Small intestine (tissue), 7 donors: ENCODE data around the gene KNOP1. TPM values are rescaled to one million over a fixed set of nuclear protein-coding genes. Genes with fewer than 3 reads are reported as not detected.
A peak's percentile ranks its signal among the peaks of the same experiment; 100 is the strongest.
"Not testable (repeated sequence)": the region's sequence is repeated elsewhere in the genome, so short reads cannot be mapped to it uniquely, and the experiment has no call there.

Experiments used
- DNase-seq, 2 donors: peaks; one replicate each; pipeline versions ENCODE4 v3.0.0 to v3.0.0-alpha.2; 2013
- FAIRE-seq: peaks from 2 replicates; lab custom pipeline; 2012; peaks lifted over from hg19 to GRCh38; lab: Jason Lieb, UNC
- H3K27ac ChIP-seq, 3 donors: one replicate each; pipeline ENCODE4 v1.5.1; 2013; ENCODE audit warnings: low read length in 2 of 3, mild to moderate bottlenecking in 2 of 3, control low read depth in 1 of 3, inconsistent platforms in 1 of 3, low read depth in 1 of 3, moderate library complexity in 1 of 3
- H3K27me3 ChIP-seq, 3 donors: one replicate each; pipeline ENCODE4 v1.6.1; 2013; ENCODE audit warnings: low read length in 3 of 3, inconsistent platforms in 1 of 3; ENCODE audit not compliant: control insufficient read depth in 3 of 3, insufficient read depth in 3 of 3
- H3K36me3 ChIP-seq, 3 donors: one replicate each; pipeline ENCODE4 v1.6.1; 2013; ENCODE audit warnings: low read length in 3 of 3, inconsistent platforms in 1 of 3, low read depth in 1 of 3, mild to moderate bottlenecking in 1 of 3, moderate library complexity in 1 of 3; ENCODE audit not compliant: control insufficient read depth in 3 of 3, insufficient read depth in 2 of 3
- H3K4me1 ChIP-seq, 3 donors: one replicate each; pipeline ENCODE4 v1.6.1; 2013; ENCODE audit warnings: low read length in 2 of 3, inconsistent platforms in 1 of 3, low read depth in 1 of 3, mild to moderate bottlenecking in 1 of 3, moderate library complexity in 1 of 3; ENCODE audit not compliant: control insufficient read depth in 3 of 3, insufficient read depth in 2 of 3
- H3K4me3 ChIP-seq, 3 donors: one replicate each; pipeline ENCODE4 v1.5.1; 2013; ENCODE audit warnings: low read length in 3 of 3, control low read depth in 1 of 3, inconsistent platforms in 1 of 3, low read depth in 1 of 3, mild to moderate bottlenecking in 1 of 3, moderate library complexity in 1 of 3
- H3K9me3 ChIP-seq, 2 donors: one replicate each; pipeline ENCODE4 v1.6.1; 2013; ENCODE audit warnings: low read depth in 1 of 2, low read length in 1 of 2; ENCODE audit not compliant: control insufficient read depth in 2 of 2, insufficient read depth in 1 of 2
- WGBS, 3 donors: extraction: QIAGEN DNeasy Blood & Tissue Kit; methylation state at CpG; one replicate each; pipeline ENCODE4 v1.1.7; 2013; 5-methylcytosine and 5-hydroxymethylcytosine counted together
- polyA plus RNA-seq, 4 donors: library from polyadenylated mRNA; stranded (reverse) in 3 of 4; unstranded in 1 of 4; fragments of 200-250 nt in 3 of 4; fragments of 120-200 nt in 1 of 4; gene quantifications; one replicate each; pipeline versions ENCODE4 v1.2.1 to v1.2.3, GENCODE V29; 2013
- donor health status: healthy with polysubstance abuse.
- donor health status: control.
- donor health status: control.
- donor health status: Bipolar disorder and iron deficiency.
- donor health status: healthy.

KNOP1 gene
- polyA plus RNA-seq, 4 donors, result 9.6 to 29.6 (median 14.1) TPM

DNA sequence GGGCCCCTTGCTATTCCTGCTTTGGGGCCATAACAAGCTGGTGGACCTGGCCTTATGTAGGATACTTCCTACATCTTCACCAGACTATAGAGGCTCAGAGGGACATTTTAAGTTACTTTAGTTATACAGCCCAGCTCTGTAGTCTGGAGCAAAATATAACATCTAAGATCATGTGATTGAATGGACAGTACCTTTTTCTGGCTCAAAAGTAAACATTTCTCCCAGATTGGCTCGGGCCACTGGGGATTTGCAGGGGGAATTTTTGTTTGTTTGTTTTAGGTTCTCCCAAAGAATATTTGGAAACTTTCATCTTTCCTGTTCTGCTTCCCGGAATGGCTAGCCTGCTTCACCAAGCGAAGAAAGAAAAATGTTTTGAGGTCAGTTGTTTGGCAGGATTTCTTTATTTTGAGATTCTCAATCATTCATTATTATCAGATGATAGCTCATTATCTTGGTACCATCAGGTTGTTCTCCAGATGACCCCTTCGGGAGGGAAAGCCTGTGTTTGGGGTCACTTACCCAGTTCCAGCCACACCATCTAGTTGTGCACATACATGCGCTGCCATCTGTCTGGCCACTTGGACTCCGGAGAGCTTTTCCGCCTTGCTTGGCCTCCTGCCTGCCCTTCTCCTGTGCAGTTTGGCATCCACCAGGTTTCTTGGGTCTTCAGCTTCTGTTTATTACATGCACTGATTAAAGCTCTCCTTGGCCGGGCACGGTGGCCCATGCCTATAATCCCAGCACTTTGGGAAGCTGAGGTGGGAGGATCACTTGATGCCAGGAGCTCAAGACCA, 17.2 kb upstream of the KNOP1 start:
- no peaks in the 10 kb centered on the region for H3K4me1 ChIP-seq
- FAIRE-seq, result no peak
- peaks cover 0 to 4% of the 10 kb centered on the region in 2 donors for H3K9me3 ChIP-seq
- peaks cover 0 to 45% (median 3%) of the 10 kb centered on the region in 3 donors for H3K36me3 ChIP-seq
- peak overlapping the region in 1 of 3 donors; percentile 48 for H3K27ac ChIP-seq
- no peak overlapping the region for H3K4me3 ChIP-seq
- no peaks in the 10 kb centered on the region for H3K27me3 ChIP-seq
- WGBS, 3 donors, result 72 to 84% (median 78%) methylated on average over 9 of the region's 9 CpGs
- no peak for DNase-seq

DNA sequence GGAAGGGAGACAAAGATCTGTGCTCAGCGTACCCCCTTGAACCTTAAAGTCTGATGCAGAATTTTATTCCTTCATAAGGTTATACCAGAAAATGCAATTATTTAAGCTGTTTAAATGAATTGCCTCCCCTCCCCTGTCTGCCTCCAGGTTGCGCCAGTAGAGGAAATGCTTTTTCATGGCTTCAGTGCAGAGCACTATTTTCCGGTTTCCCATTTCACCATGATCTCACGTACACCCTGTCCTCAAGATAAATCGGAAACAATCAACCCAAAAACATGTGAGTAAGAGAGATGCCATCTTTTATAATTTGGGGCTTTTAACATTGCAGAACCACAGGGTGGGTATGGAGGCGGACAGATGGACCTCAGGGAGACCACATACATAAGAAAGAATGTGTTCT, 15.5 kb upstream of the KNOP1 start:
- FAIRE-seq (no peak), DNase-seq (no peak)
- H3K27me3 ChIP-seq, result no peaks in the 10 kb centered on the region
- WGBS, 3 donors, result 90 to 93% (median 90%) methylated on average over 6 of the region's 6 CpGs
- H3K4me1 ChIP-seq, result no peaks in the 10 kb centered on the region
- peaks cover 0 to 4% of the 10 kb centered on the region in 2 donors for H3K9me3 ChIP-seq
- peaks cover 0 to 39% (median 3%) of the 10 kb centered on the region in 3 donors for H3K36me3 ChIP-seq
- no peak overlapping the region for H3K27ac ChIP-seq
- no peak overlapping the region for H3K4me3 ChIP-seq

DNA sequence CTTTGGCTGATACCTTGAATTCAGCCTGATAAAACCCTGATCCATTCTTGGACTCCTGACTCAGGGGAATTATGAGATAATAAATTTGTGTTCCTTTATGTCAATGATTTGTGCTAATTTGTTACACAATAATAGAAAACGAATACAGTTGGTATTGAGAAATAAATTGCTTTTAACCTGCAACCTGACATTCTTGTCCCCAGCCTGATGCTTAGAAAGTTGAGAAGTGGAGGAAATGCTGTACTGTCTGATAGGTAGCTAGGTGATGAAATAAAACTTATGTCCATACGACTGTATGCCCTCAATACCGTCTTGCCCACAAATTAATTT, 10.6 kb upstream of the KNOP1 start:
- Histone ChIP-seq H3K9me3 (peaks cover 0 to 4% of the 10 kb centered on the region in 2 donors), H3K27me3 (no peaks in the 10 kb centered on the region), H3K27ac (no peak overlapping the region), H3K36me3 (peaks cover 0 to 15% (median 3%) of the 10 kb centered on the region in 3 donors), H3K4me1 (no peaks in the 10 kb centered on the region), H3K4me3 (no peak overlapping the region)
- WGBS, 3 donors, result 88 to 97% (median 90%) methylated on average over 3 of the region's 3 CpGs
- no peak for FAIRE-seq
- no peak for DNase-seq

GRCh38 chr16:19722981-19723380, 5.0 kb upstream of the KNOP1 start:
- peaks cover 0 to 2% (median 0%) of the 10 kb centered on the region in 3 donors for H3K36me3 ChIP-seq
- H3K27ac ChIP-seq, result no peak overlapping the region
- FAIRE-seq (no peak), DNase-seq (no peak)
- no peaks in the 10 kb centered on the region for H3K9me3 ChIP-seq
- no peak overlapping the region for H3K4me3 ChIP-seq
- H3K4me1 ChIP-seq, result peaks cover 0 to 5% (median 0%) of the 10 kb centered on the region in 3 donors
- no peaks in the 10 kb centered on the region for H3K27me3 ChIP-seq
- 86 to 92% (median 87%) methylated on average over 7 of the region's 7 CpGs for WGBS, 3 donors

DNA sequence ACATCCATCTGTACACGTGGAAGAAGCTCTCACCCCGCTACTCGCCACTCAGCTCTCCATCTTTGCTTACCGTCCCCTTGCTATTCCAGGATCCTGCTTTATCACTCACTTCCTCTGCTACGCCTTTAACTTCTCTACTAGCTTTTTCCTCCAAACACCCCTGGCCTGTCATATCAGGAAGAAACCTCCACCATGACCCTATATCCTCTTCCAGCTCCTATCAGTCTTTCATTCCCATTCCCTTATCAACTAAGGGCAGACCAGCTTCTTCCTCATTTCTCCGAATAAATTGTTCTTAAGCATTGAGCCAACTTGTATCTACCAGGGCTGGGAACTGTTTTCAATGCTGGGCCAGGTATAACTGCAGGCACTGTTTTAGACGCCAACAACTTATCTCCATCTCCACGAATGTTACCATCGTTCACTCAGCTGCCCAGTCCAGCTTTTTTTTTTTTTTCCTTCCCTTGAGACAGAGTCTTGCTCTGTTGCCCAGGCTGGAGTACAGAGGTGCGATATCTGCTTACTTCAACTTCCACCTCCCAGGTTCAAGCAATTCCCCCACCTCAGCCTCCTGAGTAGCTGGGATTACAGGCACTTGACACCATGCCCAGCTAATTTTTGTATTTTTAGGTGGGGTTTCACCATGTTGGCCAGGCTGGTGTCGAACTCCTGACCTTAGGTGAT, 4.4 kb upstream of the KNOP1 start:
- H3K4me1 ChIP-seq, result peaks cover 0 to 5% (median 0%) of the 10 kb centered on the region in 3 donors
- DNase-seq, result no peak
- peaks cover 0 to 2% (median 0%) of the 10 kb centered on the region in 3 donors for H3K36me3 ChIP-seq
- no peak for FAIRE-seq
- no peak overlapping the region for H3K27ac ChIP-seq
- 80 to 86% (median 86%) methylated on average over 11 of the region's 11 CpGs for WGBS, 3 donors
- no peaks in the 10 kb centered on the region for H3K9me3 ChIP-seq
- no peaks in the 10 kb centered on the region for H3K27me3 ChIP-seq
- no peak overlapping the region for H3K4me3 ChIP-seq

GRCh38 chr16:19718624-19718965, 568 bp upstream of the KNOP1 start:
- H3K9me3 ChIP-seq, result no peaks in the 10 kb centered on the region
- H3K36me3 ChIP-seq, result peaks cover 2 to 14% (median 8%) of the 10 kb centered on the region in 3 donors
- peak overlapping the region in 1 of 3 donors; percentile 67 for H3K27ac ChIP-seq
- WGBS, 3 donors, result 1% methylated on average over 21 of the region's 21 CpGs
- FAIRE-seq (no peak), DNase-seq (peak in 1 of 2 donors; percentile 20)
- H3K4me1 ChIP-seq, result peaks cover 3 to 15% (median 6%) of the 10 kb centered on the region in 3 donors
- H3K27me3 ChIP-seq, result no peaks in the 10 kb centered on the region
- H3K4me3 ChIP-seq, result peak overlapping the region; percentile 89 to 96 (median 93)

DNA sequence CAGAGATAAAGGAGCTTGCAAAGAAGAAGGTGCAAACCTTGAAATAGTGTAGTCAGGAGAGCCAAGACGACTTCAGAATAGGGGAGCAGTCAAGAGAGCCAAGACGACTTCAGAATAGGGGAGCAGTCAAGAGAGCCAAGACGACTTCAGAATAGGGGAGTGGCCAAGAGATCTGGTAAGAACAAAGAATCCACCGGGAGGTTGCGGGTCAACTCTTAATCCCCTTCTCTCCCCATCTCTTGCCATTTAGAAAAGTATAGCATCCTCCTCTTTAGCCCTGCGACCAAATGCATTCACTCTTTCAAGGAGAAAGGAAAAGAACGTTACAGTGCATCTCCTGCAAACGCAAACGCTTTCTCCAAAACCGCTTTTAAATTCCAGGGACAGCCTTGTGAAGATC, 713 bp downstream of the KNOP1 start:
- Histone ChIP-seq H3K36me3 (peaks cover 2 to 24% (median 8%) of the 10 kb centered on the region in 3 donors), H3K4me1 (peaks cover 3 to 15% (median 6%) of the 10 kb centered on the region in 3 donors), H3K4me3 (peak overlapping the region; percentile 89 to 96 (median 93)), H3K9me3 (no peaks in the 10 kb centered on the region), H3K27me3 (no peaks in the 10 kb centered on the region), H3K27ac (peak overlapping the region in 2 of 3 donors; percentile 74 to 87)
- 0% methylated on average over 10 of the region's 10 CpGs for WGBS, 3 donors
- DNase-seq, result peak in 1 of 2 donors; percentile 23
- no peak for FAIRE-seq

DNA sequence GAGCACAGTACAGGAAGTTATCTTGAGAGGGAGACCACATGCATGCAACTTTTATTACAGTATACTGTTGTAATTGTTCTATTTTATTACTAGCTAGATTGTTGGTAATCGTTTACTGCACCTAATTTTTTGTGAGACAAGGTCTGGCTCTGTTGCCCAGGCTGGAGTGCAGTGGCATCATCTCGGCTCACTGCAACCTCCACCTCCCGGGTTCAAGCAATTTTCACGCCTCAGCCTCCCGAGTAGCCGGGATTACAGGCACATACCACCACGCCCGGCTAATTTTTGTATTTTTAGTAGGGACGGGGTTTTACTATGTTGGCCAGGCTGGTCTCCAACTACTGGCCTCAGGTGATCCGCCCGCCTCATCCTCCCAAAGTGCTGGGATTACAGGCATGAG, 1.3 kb downstream of the KNOP1 start:
- not testable (repeated sequence) for H3K27me3 ChIP-seq, FAIRE-seq, DNase-seq, H3K9me3 ChIP-seq
- Histone ChIP-seq H3K4me3 (peak overlapping the region in 2 of 3 donors; percentile 89 to 96), H3K4me1 (peaks cover 3 to 15% (median 6%) of the 10 kb centered on the region in 3 donors), H3K36me3 (peaks cover 2 to 28% (median 8%) of the 10 kb centered on the region in 3 donors), H3K27ac (peak overlapping the region in 1 of 3 donors; percentile 87)
- 9 to 36% (median 29%) methylated on average over 11 of the region's 11 CpGs for WGBS, 3 donors
